Stimulated activated CD8-positive, alpha-beta memory T cell treated with anti-CD3 and anti-CD28 coated beads, Interleukin-4, amount 100 ng/mL, for 4 hours (primary cell): ENCODE data around the gene HS6ST1.

Experiments
- DNase-seq, 2 donors: peaks; one replicate each; pipeline ENCODE4 v3.0.0-alpha.2; 2020; ENCODE audit warnings: low read depth in 2 of 2, low spot score in 1 of 2

Gene HS6ST1

DNA sequence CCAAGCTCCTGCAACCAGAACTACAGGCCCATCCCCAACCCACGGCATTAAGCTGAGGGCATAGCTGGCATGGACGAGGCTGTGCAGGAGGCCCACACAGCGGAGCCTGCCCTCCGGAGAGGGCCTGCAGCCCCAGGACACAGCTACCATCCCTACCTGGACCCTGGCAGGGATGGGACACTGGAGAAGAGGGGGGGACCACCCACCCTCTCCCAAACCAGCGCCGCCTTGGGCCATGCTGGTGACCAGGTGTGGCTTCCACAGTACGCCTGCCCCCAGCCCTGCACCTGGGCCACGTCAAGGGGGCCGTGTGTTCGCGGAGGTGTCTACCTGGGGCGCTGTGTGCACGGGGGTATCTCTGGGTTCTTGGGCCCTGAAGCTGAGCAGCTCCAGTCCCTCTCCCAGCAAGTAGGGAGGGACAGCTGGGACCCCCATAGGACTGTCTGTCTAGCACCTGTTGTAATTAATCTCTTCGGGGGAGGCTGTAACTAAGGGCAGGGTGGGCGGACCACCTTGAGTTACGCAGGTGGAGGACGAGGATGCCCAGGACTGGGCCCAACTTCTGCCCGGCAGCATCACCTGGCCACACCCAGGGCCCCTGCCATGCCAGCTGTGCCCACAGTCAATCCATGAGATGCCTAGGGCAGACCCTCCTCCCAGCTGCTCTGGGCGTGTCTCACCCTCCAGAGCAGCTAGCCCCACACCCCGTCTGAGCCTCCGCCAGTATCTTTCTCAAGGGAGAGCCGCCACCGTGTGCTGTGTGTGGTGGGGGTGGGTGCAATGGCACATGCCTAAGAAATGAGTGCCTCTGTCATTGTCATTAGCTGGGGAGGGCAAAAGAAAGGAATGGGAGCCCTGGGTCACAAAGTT is 18.3 kb downstream of the HS6ST1 start:
- DNase-seq: no peak

DNA sequence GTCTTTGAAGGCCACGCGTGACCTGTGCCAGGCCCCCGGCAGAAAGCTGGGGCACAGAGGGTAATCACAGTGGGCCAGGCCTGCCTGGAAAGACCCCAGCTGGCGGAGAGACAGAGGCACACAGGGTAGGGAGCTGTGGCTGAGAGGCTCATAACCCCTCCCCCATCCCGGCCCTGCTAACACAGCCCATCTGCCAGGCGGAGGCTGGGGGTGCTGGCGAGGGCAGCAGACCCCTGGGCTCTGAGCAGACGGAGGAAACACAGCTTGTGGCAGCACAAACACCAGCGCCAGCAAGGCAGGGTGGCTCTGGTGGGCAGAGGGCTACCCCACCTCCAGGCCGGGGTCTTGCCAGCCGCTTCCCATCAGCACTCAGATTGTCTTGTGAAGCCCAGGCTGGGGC is 19.0 kb downstream of the HS6ST1 start:
- DNase-seq: no peak

DNA sequence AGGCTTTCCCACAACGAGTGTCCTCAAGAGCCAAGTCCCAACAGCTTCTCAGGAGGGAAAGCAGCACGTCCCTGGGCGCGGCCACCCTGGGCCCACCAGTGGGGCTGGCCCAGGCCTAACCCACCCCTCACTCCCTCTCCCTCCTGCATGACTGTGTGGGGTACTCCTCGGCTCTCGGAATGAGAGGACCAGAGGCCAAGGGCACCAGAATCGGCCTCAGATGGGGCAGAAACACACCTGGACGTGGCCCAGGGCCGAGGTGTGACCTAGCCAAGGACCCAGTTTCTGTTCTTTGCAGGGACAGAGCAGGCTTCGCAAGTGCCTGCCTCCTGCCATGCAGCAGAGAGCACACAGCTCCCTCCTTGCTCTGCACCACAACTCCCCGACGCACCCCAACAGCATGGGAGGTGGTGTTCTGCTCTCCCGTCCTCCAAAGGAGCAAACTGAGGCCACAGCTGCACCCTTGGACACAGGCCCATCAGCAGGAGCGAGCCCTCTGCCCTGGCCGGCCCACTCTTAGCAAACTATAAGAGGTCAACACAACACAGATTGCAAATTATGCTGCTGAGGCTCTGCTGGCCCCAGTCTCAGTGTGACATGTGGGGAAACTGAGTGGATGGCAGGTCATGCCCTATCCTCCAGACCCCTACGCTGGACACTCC is 19.7 kb downstream of the HS6ST1 start:
- no peak for DNase-seq

- DNase-seq: no peak
These were observed 20.4 kb downstream of the HS6ST1 start for GRCh38 chr2:128298286-128298685.

DNA sequence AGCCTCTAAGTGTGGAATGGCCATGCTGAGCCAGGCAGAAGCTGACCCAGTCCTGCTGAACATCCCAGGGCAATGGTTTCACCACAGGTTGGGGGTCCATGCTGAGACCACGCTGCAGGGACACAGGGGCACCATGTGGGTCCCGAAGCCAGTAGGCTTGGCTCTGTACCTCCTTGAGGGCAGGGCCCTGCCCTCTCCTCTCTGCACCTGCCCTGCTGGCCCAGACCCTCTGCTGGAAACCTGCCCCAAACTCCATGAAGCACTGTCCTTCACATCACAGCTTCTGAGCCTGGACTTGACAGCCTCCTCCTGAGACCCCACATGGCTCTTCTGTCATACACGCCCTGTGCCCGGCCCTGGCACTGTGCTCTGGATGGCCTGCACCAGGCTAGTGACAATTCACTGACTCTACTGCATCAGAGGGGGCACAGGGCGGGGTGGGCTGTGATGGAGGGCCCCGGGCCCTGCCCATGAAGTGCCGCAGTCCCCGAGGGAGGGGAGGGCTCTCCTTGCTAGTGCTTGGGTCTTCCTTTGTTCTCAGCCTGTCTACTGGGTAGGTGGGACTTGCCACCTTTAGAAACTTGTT is 24.7 kb downstream of the HS6ST1 start:
- no peak for DNase-seq

GRCh38 chr2:128293426-128293755 is 25.3 kb downstream of the HS6ST1 start:
- DNase-seq: no peak

DNA sequence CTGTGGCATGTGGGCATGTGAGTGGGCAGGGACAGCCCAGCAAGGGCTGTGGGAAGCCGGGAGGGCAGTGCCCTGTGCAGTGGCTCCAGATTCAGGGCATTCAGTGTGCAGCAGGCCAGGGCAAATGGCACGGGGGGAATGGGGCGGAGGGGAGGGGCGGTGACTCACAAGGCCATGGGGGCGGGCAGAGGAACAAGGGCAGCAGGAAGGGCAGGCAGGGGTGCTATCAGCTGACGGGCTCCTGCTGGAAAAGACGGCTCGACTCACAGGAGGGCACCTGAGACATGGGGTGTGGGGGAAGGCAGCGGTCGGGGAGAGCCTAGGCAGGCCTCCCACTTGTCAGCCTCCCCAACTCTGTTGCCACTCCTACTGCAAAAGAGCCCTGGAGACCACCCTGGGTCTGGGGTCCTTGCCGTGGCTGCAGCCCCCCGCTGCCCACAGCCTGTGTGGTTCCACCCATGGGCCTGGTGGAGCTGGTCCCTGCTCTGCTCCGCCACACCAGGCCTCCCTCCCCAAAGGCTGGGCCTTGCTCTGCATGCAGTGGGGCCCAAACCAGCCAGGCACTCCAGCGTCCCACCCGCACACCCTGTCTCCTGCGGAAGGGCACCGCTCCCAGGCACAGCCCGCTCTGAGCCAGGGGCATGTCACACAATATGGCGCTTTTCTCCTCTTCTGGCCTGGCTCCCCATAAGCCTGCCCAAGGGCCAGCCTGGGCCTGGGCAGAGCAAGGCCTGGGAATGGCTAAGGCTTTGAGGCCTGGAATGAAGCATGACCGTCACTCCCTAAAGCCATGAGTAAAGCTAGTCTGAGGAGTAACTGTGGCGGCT is 25.9 kb downstream of the HS6ST1 start:
- DNase-seq: no peak

DNA sequence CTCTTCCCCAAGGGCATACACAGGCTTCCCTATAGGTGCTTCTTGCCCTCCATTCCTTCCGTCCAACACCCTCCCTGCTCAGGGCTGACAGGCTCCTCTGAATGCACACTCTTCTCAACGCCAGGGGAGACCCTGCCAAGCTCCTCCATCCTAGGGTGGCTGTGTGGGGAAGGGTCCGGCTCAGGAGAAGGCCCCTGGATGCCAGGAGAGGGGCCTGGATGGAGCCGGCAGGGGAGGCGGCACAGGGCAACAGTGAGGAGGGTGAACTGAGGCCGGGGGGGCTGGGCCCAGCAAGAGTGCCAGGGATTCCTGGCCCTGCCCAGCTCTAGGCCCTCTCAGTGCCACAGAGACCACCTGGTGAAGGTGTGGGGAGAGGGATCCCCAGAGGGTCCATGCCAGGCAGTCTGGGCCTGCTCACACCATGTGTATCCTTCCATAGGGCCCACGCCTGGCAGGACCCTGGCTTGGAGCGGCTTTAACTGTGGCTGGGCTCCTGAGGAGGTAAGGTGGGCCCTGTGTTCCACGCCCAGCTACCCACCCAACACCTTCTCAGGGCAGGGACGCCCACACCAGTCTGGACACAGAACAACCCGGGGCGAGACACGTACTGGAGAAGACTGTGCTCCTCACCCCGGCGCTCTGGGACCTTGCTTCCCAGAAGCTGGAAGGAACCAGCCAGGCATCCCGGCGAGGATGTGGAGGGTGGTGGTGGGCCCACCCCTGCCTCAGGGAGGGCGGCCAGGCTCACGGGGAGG is 26.6 kb downstream of the HS6ST1 start:
- no peak for DNase-seq

DNA sequence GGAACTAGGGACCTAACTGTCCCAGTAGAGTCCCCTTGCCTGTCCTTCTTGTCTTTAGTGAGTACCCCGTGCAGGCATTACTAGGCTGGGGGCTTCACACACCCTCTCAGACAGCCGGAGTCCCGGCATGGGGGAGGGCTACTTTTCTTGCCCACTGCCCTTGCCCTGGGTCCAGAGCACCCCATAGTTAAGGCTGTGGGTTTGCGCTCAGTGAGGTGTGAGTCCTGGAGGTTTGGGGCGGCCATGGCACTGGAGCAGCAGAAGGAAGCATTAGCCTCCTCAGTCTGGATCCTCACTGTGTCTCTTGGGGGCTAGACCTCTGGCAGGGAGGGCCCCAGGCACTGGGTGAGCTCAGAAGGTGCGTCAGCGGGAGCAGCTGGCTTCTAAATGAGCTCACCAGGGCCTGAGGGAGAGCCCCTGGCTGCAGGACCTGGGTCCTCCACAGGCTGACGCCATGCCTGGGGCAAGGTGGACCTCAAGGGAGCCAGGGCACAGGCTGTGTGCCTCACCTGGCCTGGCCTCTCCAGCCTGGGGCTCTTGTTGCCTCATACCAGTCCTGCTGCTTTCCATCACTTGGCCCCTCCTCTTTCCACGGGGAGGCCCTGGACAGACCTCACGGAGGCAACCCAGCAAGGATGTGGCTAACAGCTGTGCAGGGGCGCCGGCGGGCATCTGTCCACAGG is 27.4 kb downstream of the HS6ST1 start:
- no peak for DNase-seq

GRCh38 chr2:128290356-128290755 is 28.3 kb downstream of the HS6ST1 start:
- no peak for DNase-seq

DNA sequence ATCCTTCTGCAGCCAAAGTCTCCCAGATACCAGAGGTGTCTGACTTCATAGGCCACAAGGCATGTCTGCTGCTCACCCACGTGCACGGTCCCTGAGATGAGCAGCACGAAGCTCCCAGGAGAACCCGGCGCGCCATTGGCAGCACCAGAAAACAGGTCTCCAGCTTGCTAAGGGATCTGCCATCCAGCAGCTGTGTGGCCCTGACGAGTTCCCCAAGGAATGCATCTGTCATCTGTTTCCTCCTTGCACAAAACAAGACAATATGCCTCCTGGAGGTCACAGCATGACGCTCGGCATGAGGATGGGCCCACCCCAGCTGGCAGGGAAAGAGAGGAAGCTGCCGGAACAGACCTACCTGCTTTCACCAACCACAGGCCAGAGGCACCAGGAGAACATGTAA is 29.2 kb downstream of the HS6ST1 start:
- no peak for DNase-seq

- DNase-seq: no peak
These were observed 29.9 kb downstream of the HS6ST1 start for GRCh38 chr2:128288781-128289180.

DNA sequence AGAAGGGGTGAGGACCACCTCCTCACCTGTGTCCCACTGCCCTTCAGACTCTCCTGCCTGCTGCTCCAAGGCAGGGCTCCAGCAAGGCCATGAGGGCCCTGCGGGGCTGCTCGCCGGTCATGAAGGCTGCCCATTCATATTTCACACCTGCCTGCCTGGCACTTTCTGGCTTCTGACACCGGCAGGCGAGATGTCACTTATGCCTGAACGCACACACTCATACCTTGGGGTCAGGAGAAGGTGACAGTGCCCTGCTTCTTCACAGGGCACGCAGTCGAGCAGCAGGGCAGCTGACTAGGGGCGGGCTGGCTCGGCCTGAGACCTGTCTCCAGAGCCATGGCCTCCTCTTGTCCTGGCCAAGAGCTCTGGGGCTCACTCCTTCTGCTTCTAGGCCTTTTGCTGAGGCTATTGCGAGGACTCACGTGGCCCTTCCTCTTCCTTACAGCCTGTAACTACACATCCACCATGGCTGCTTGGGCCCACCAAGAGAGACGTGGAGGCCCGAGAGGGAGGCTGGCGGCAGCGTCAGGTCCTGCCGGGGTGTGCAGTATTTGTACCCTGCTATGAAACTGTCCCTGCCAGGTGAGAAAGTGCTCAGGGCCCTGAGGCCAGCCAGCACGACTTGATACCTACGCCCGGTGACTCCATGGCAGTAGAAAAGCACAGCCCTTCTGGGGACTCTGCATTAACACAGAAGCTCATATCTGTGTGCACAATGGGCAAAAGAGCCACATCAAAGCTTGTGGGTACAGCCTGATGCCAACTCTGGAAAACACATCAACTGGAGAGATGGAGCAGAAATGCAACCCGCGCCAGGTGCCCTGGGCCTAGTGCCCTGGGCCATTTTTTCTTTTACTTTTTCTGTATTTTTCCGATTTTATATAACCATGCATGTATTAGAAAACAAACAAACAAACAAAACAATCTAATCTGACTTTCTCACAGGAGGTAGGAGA is 30.6 kb downstream of the HS6ST1 start:
- no peak for DNase-seq

GRCh38 chr2:128286905-128287779 is 31.5 kb downstream of the HS6ST1 start:
- no peak for DNase-seq

DNA sequence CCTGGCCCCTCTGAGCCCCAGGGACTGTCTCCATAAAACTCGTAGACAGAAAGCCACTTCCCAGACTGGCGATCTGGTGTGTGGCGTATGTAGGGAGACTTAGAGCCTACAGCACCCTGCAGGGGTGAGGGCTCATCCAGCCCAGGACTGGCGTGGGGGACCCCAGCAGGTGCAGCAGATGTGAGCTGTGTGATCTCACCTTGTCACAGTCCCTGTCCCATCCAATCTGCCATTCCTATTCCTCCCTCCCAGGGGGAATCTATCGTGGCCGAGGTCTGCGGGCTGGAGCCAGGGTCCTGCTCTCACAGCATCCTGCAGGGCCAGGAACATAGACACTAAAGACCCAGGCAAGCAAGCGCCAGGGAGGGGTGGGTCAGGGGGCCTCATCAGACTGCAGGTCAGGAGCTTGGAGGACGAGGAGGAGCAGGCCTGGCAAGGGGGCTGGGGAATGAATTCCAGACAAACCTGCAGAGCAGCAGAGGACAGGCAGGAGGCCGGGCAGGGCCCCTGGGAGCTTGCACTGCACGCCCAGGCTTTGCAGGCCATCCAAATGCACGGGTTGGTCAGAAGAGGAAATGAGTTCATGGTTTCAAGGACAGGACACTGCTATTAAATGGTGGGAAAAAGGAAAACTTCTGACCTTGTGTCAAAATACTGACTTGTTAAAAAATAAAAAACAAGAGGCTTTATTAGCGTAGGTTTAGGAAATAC is 32.5 kb downstream of the HS6ST1 start:
- no peak for DNase-seq

GRCh38 chr2:128285329-128285931 is 33.2 kb downstream of the HS6ST1 start:
- DNase-seq: no peak

GRCh38 chr2:128284841-128285240 is 33.8 kb downstream of the HS6ST1 start:
- no peak for DNase-seq
